Measurements from ENCODE around the gene SPOCK2. TPM values are rescaled to one million over a fixed set of nuclear protein-coding genes. Genes with fewer than 3 reads are reported as not detected.

SPOCK2 gene
- total RNA-seq, 4 donors from 2014 or later, result 2.6 to 8.1 (median 5.0) TPM

DNA sequence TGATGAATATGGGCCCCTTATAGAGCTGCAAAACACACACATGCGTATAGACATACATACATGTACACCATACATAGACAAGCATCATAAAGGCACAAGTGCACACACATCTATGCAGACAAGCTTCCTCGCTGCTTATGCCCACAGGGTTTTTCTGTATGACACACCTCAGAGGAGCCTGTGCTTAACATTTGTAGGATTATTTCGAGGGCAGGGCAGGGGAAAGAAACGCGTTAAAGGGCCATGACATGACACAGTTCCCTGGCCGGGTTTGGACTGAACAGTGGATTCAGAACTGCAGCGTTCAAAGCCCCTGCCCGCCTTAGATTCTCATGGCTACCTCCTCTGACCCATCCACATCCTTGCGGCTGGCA lies 79.3 kb downstream of the SPOCK2 start:
- H3K4me3 ChIP-seq, result peak overlapping the region in 1 of 4 donors; percentile 35
- WGBS, 2 donors, result 15 to 30% methylated on average over 8 to 9 of the region's 9 CpGs
- H3K36me3 ChIP-seq, result peaks cover 9 to 43% (median 15%) of the 10 kb centered on the region in 3 donors
- no peak for TF ChIP-seq POLR2A (IDR thresholded peaks at IDR 0.05)
- TF ChIP-seq, protein P1, sequence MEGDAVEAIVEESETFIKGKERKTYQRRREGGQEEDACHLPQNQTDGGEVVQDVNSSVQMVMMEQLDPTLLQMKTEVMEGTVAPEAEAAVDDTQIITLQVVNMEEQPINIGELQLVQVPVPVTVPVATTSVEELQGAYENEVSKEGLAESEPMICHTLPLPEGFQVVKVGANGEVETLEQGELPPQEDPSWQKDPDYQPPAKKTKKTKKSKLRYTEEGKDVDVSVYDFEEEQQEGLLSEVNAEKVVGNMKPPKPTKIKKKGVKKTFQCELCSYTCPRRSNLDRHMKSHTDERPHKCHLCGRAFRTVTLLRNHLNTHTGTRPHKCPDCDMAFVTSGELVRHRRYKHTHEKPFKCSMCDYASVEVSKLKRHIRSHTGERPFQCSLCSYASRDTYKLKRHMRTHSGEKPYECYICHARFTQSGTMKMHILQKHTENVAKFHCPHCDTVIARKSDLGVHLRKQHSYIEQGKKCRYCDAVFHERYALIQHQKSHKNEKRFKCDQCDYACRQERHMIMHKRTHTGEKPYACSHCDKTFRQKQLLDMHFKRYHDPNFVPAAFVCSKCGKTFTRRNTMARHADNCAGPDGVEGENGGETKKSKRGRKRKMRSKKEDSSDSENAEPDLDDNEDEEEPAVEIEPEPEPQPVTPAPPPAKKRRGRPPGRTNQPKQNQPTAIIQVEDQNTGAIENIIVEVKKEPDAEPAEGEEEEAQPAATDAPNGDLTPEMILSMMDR (IDR thresholded peaks at IDR 0.05), result no peak
- H3K27ac ChIP-seq, result peak overlapping the region; percentile 75 to 96 (median 84)
- intact Hi-C loops (cut with DNase I), result no loop called here
- H3K4me1 ChIP-seq, result peaks cover 27 to 55% (median 46%) of the 10 kb centered on the region in 3 donors
- no peaks in the 10 kb centered on the region for H3K27me3 ChIP-seq
- no peaks in the 10 kb centered on the region for H3K9me3 ChIP-seq
- no peak for DNase-seq

Other genes with a start within 250 kb of the SPOCK2 start
- 100 to 1,000 TPM; 280 to 623 (median 490) TPM for gene PSAP, start 237.3 kb downstream of the SPOCK2 start, total RNA-seq
- gene CHST3, start 124.2 kb downstream of the SPOCK2 start, total RNA-seq, result 10 to 100 TPM in 1 of 4 donors, 1 to 10 TPM in 3; 5.3 to 15.4 (median 9.6) TPM
- gene ANAPC16, start 127.5 kb upstream of the SPOCK2 start, total RNA-seq, result 100 to 1,000 TPM in 1 of 4 donors, 10 to 100 TPM in 3; 34.2 to 104 (median 58.1) TPM
- gene ASCC1, start 127.7 kb upstream of the SPOCK2 start, total RNA-seq, result 10 to 100 TPM; 18.7 to 28.4 (median 24.7) TPM
- 100 to 1,000 TPM in 3 of 4 donors, 10 to 100 TPM in 1; 49.4 to 384 (median 138) TPM for gene DDIT4, start 185.4 kb upstream of the SPOCK2 start, total RNA-seq